Astrocyte (in vitro differentiated cells and primary cell): ENCODE measurements around the gene CDK14.

ENCODE experiments used
- EZH2 ChIP-seq: IDR thresholded peaks from 2 replicates; pipeline ENCODE4 v1.6.1; 2012; ENCODE audit warnings: mild to moderate bottlenecking, low read length, inconsistent platforms; ENCODE audit not compliant: insufficient read depth
- TF ChIP-seq, protein P1 (sequence below): IDR thresholded peaks from 2 replicates; pipeline ENCODE4 v1.5.1; 2011; ENCODE audit warnings: low read depth, mild to moderate bottlenecking, inconsistent platforms, low read length, moderate library complexity; ENCODE audit not compliant: insufficient read depth

- TF ChIP-seq, protein P1, sequence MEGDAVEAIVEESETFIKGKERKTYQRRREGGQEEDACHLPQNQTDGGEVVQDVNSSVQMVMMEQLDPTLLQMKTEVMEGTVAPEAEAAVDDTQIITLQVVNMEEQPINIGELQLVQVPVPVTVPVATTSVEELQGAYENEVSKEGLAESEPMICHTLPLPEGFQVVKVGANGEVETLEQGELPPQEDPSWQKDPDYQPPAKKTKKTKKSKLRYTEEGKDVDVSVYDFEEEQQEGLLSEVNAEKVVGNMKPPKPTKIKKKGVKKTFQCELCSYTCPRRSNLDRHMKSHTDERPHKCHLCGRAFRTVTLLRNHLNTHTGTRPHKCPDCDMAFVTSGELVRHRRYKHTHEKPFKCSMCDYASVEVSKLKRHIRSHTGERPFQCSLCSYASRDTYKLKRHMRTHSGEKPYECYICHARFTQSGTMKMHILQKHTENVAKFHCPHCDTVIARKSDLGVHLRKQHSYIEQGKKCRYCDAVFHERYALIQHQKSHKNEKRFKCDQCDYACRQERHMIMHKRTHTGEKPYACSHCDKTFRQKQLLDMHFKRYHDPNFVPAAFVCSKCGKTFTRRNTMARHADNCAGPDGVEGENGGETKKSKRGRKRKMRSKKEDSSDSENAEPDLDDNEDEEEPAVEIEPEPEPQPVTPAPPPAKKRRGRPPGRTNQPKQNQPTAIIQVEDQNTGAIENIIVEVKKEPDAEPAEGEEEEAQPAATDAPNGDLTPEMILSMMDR = no peak
- no peak for TF ChIP-seq EZH2
Measured at GRCh38 chr7:90564455-90564854, 31.7 kb upstream of the CDK14 start.
